Measurements from ENCODE around the gene ATP10B.

DNA sequence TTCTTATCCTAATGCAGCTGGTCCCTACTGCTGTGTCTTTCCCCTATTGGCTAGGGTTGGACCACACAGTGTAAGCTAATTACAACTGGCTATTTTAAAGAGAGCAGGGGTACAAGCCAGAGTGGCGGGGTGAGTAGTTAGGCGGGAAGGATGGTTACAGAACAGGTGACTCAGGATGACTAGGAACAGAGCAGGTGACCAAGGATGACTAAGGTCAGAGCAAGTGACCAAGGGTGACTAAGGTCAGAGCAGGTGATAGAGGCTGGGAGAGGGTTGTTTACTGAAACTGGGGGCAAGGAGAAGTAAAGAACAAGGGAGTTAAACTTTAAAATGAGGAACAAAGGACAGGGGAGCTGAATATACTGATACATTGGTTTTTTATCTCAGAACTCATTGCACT is 304.9 kb downstream of the ATP10B start:
- TF ChIP-seq, protein P1, sequence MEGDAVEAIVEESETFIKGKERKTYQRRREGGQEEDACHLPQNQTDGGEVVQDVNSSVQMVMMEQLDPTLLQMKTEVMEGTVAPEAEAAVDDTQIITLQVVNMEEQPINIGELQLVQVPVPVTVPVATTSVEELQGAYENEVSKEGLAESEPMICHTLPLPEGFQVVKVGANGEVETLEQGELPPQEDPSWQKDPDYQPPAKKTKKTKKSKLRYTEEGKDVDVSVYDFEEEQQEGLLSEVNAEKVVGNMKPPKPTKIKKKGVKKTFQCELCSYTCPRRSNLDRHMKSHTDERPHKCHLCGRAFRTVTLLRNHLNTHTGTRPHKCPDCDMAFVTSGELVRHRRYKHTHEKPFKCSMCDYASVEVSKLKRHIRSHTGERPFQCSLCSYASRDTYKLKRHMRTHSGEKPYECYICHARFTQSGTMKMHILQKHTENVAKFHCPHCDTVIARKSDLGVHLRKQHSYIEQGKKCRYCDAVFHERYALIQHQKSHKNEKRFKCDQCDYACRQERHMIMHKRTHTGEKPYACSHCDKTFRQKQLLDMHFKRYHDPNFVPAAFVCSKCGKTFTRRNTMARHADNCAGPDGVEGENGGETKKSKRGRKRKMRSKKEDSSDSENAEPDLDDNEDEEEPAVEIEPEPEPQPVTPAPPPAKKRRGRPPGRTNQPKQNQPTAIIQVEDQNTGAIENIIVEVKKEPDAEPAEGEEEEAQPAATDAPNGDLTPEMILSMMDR (IDR thresholded peaks at IDR 0.05), result no peak
- no peak for TF ChIP-seq POLR2A (IDR thresholded peaks at IDR 0.05)

All from adrenal gland (tissue), 5 donors.